Sigmoid colon (tissue), 4 donors: ENCODE data around the gene KSR1.

Experiments
- CTCF ChIP-seq, 4 experiments: fragments of 450-650 bp in 3 of 4; fragments of 200-600 bp in 1 of 4; IDR thresholded peaks; one replicate each; pipeline ENCODE4 v1.5.1; 2016 to 2019; ENCODE audit warnings: antibody characterized with exemption in 4 of 4, mild to moderate bottlenecking in 3 of 4, moderate library complexity in 2 of 4
- POLR2A ChIP-seq, 2 donors: fragments of 450-650 bp; IDR thresholded peaks; one replicate each; pipeline ENCODE4 v1.6.1; 2016; ENCODE audit warnings: antibody characterized with exemption in 2 of 2, mild to moderate bottlenecking in 2 of 2, moderate library complexity in 2 of 2
- POLR2AphosphoS5 ChIP-seq, 4 donors: sonication (generic); formaldehyde crosslinking; IDR thresholded peaks; one replicate each; pipeline ENCODE4 v1.6.1; 2017; ENCODE audit warnings: antibody characterized with exemption in 4 of 4

- no peak for TF ChIP-seq POLR2AphosphoS5 (IDR thresholded peaks at IDR 0.05)
- TF ChIP-seq CTCF (IDR thresholded peaks at IDR 0.05) = no peak
- no peak for TF ChIP-seq POLR2A (IDR thresholded peaks at IDR 0.05)
Measured at GRCh38 chr17:27419156-27419555, 37.1 kb upstream of the KSR1 start.
